Activated CD4-positive, alpha-beta T cell treated with anti-CD3 and anti-CD28 coated beads, Interleukin-2, Interleukin-4, amounts not matched to agents 100 ng/mL and 50 ng/mL, durations not matched to agents 16 hours and 8 hours (primary cell): ENCODE data around the gene PKP3.
"Not testable (repeated sequence)": the region's sequence is repeated elsewhere in the genome, so short reads cannot be mapped to it uniquely, and the experiment has no call there.

Source experiments
- DNase-seq: peaks from one replicate; pipeline ENCODE4 v3.0.0-alpha.2; 2020; ENCODE audit warnings: low spot score

PKP3 gene

GRCh38 chr11:429931-430456, 36.0 kb downstream of the PKP3 start:
- no peak for DNase-seq

DNA sequence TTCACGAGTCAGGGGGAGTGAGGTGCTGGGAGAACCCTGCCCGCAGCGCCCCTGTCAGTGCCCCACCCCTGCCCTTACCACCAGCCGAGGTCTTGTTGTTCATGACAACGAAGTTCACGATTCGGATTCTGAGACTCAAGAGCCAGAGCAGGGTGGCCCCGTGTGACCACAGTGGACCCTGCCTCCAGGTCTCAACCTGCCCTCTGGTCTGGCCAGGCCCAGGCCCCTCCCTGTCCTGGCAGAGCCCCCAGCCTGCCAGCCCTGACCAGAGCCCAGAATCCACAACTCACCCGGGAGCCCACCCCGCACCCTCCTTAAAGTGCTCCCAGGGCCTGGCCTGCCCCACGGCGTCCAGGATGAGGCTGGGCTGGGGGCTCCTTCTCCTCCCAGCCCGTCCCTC, 37.9 kb downstream of the PKP3 start:
- no peak for DNase-seq

GRCh38 chr11:432501-433100, 38.6 kb downstream of the PKP3 start:
- no peak for DNase-seq

- DNase-seq, result no peak
Observed at GRCh38 chr11:433111-433510, 39.1 kb downstream of the PKP3 start.

- DNase-seq, result no peak
Observed at GRCh38 chr11:433641-434040, 39.6 kb downstream of the PKP3 start.

- no peak for DNase-seq
Observed at GRCh38 chr11:434496-434895, 40.5 kb downstream of the PKP3 start.

DNA sequence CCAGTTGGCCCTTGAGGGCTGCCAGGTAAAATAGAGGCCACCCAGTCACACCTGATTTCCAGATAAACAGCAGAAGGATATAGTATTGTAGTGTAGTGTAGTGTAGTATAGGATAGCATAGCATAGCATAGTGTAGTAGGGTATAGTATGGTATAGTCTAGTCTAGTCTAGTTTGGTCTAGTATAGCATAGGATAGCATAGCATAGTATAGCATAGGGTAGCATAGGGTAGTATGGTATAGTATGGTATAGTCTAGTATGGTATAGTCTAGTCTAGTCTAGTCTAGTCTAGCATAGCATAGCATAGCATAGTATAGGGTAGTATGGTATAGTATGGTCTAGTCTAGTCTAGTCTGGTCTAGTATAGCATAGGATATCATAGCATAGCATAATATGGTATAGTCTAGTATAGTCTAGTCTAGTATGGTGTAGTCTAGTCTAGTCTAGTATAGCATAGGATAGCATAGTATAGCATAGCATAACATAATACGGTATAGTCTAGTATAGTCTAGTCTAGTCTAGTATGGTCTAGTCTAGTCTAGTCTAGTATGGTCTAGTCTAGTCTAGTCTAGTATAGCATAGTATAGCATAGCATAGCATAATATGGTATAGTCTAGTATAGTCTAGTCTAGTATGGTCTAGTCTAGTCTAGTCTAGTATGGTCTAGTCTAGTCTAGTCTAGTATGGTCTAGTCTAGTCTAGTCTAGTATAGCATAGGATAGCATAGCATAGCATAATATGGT, 41.2 kb downstream of the PKP3 start:
- DNase-seq, result not testable (repeated sequence)

- DNase-seq, result no peak
Observed at GRCh38 chr11:437228-437870, 43.3 kb downstream of the PKP3 start.

GRCh38 chr11:438101-438844, 44.3 kb downstream of the PKP3 start:
- no peak for DNase-seq

GRCh38 chr11:439315-440064, 45.5 kb downstream of the PKP3 start:
- DNase-seq, result no peak

- DNase-seq, result no peak
Observed at GRCh38 chr11:440065-441042, 46.3 kb downstream of the PKP3 start.

- no peak for DNase-seq
Observed at GRCh38 chr11:441043-441417, 47.0 kb downstream of the PKP3 start.

DNA sequence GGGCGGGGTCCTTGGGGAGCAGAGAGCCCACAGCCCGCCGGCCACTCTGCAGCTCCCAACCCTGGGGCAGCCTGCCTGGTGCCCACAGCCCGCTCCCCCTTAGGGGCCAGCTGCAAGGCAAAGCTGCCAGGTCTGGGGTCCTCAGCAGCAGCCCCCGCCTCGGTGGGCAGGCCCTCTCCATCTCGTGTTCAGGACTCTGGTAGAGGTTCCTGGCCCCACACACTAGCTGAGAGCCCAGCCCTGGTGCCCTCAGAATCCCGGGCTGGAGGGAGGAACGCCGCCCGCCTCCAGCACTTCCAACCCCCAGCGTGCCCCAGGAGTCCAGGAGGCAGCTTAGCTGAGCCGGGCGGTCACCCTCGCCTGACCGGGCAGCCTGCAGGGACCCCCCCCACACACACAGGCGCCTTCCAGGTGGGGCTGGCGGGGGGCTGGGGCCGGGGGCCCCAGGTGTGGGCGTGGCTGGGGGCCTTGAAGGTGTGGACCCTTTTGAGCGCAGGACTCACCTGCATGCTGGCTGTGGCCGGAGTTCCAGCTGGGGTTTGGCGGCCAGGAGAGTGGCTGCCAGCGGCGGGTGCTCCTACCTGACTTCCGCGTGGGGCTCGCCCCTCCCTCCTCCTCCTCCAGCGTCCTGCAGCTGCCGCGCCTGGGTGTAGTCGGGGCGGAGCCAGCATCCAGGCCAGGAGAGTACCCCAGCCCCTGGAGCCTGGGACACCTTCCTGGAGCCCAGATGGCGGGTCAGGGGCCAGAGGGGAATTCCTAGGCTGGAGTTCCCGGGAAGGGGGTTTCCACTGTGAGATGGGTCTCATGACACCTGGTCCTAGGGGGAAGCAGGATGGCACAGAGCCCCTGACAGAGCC, 47.6 kb downstream of the PKP3 start, which contains the start of gene ANO9:
TSS of gene ANO9 (minus strand) at position 594 of the 857 bp plus-strand sequence. CDS start at position 509, 85 bp downstream.
- DNase-seq, result no peak

DNA sequence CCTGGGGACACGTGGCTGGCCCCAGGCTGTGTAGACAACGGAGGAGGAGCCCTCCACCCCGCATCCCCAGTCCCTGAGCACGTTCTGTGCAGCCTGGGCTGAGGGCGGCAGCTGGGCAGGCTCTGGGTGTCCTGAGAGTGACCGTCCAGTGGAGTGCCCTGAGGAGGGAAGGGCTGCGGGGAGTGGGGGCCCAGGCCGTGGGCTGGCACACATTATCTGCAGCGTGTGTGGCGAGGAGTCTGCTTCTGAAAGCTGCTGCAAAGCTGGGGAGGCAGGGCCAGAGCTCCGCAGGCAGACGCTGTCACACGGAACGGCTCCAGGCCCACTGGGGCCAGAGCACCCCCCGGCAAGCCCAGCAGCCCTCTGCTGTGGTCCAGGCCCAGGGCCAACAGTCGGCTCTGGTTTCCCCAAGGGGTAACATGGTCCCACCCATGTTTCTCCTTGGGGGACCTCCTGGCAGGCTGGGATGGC, 48.6 kb downstream of the PKP3 start:
- DNase-seq, result no peak

- no peak for DNase-seq
Observed at GRCh38 chr11:443542-444199, 49.7 kb downstream of the PKP3 start.

GRCh38 chr11:444396-445144, 50.6 kb downstream of the PKP3 start:
- DNase-seq, result no peak

- DNase-seq, result no peak
Observed at GRCh38 chr11:445765-446588, 52.0 kb downstream of the PKP3 start.
